ENCODE measurements around the gene PRDX3.
A peak's percentile ranks its signal among the peaks of the same experiment; 100 is the strongest.

PRDX3 gene

DNA sequence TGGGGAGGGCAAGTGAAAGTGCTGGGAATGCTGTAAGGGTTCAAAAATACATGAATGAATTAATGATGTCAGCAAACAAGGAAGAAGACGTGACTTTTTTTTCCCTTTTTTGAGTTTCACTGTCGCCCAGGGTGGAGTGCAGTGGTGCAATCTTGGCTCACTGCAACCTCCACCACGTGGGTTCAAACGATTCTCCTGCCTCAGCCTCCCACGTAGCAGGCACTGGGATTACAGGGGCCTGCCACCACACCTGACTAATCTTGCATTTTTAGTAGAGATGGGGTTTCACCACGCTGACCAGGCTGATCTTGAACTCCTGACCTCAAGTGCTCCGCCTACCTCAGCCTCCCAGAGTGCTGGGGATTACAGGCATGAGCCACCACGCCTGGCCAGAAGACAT is 44.7 kb downstream of the PRDX3 start:
- ATAC-seq: no peak
- no peak for TF ChIP-seq ARNTL (CRISPR knock-in tag; IDR thresholded peaks at IDR 0.05; ENCODE audit: borderline replicate concordance, low read depth)
- TF ChIP-seq ESRRG (CRISPR knock-in tag; IDR thresholded peaks at IDR 0.05): no peak
- no peak for TF ChIP-seq BACH2 (CRISPR knock-in tag; IDR thresholded peaks at IDR 0.05; ENCODE audit: borderline replicate concordance)
- no peak for TF ChIP-seq CSDC2 (CRISPR knock-in tag; IDR thresholded peaks at IDR 0.05)

DNA sequence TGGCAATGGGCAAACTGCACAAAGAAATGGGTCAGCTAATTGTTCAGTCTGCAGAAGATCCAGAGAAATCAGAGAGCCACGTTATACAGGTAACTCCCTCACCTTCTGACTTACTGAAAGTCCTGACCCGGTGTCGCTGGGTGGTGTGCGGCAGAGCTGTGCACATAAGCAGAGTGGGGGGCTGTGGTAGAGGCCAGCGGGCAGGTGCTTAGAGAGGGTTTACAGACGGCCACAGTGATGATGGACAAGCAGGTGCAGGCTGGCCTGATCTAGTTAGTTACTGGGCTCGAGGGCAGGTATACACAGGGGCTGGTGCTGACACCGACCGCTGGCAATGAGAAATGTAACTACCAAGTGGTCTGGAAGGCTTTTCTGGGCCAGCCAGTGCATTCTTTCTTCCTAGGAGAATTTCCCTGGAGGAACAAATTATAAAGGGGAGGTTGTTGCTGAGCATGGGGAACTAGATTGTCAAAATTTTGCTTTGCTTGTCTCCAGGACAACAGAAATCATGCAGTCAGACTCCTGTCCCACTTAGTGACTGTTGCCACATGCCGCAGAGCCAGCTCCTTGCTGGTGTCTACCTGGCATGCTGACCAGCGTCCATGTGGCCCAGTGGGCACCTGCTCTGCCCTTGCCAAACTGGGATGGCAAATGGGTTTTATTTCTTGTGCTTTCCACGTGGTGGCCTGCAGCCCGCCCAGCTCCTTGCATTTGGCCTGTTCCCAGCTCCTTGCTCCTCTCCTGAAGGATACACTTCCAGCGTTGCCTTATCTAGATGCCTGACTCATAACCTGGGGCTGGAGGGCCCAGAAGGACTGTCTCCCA is 45.9 kb downstream of the PRDX3 start:
- TF ChIP-seq, protein P1, sequence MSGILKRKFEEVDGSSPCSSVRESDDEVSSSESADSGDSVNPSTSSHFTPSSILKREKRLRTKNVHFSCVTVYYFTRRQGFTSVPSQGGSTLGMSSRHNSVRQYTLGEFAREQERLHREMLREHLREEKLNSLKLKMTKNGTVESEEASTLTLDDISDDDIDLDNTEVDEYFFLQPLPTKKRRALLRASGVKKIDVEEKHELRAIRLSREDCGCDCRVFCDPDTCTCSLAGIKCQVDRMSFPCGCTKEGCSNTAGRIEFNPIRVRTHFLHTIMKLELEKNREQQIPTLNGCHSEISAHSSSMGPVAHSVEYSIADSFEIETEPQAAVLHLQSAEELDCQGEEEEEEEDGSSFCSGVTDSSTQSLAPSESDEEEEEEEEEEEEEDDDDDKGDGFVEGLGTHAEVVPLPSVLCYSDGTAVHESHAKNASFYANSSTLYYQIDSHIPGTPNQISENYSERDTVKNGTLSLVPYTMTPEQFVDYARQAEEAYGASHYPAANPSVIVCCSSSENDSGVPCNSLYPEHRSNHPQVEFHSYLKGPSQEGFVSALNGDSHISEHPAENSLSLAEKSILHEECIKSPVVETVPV (CRISPR knock-in tag; IDR thresholded peaks at IDR 0.05): no peak
- no peak for TF ChIP-seq ZC3H10 (CRISPR knock-in tag; IDR thresholded peaks at IDR 0.05)
- no peak for TF ChIP-seq ZNF70 (CRISPR knock-in tag; IDR thresholded peaks at IDR 0.05)
- TF ChIP-seq, protein P2, sequence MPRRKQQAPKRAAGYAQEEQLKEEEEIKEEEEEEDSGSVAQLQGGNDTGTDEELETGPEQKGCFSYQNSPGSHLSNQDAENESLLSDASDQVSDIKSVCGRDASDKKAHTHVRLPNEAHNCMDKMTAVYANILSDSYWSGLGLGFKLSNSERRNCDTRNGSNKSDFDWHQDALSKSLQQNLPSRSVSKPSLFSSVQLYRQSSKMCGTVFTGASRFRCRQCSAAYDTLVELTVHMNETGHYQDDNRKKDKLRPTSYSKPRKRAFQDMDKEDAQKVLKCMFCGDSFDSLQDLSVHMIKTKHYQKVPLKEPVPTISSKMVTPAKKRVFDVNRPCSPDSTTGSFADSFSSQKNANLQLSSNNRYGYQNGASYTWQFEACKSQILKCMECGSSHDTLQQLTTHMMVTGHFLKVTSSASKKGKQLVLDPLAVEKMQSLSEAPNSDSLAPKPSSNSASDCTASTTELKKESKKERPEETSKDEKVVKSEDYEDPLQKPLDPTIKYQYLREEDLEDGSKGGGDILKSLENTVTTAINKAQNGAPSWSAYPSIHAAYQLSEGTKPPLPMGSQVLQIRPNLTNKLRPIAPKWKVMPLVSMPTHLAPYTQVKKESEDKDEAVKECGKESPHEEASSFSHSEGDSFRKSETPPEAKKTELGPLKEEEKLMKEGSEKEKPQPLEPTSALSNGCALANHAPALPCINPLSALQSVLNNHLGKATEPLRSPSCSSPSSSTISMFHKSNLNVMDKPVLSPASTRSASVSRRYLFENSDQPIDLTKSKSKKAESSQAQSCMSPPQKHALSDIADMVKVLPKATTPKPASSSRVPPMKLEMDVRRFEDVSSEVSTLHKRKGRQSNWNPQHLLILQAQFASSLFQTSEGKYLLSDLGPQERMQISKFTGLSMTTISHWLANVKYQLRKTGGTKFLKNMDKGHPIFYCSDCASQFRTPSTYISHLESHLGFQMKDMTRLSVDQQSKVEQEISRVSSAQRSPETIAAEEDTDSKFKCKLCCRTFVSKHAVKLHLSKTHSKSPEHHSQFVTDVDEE (CRISPR knock-in tag; IDR thresholded peaks at IDR 0.05): no peak
- no peak for TF ChIP-seq GLIS3 (CRISPR knock-in tag; IDR thresholded peaks at IDR 0.05)
- no peak for TF ChIP-seq RARB (CRISPR knock-in tag; IDR thresholded peaks at IDR 0.05)
- no peak for TF ChIP-seq CSDC2 (CRISPR knock-in tag; IDR thresholded peaks at IDR 0.05)
- TF ChIP-seq, protein P3, sequence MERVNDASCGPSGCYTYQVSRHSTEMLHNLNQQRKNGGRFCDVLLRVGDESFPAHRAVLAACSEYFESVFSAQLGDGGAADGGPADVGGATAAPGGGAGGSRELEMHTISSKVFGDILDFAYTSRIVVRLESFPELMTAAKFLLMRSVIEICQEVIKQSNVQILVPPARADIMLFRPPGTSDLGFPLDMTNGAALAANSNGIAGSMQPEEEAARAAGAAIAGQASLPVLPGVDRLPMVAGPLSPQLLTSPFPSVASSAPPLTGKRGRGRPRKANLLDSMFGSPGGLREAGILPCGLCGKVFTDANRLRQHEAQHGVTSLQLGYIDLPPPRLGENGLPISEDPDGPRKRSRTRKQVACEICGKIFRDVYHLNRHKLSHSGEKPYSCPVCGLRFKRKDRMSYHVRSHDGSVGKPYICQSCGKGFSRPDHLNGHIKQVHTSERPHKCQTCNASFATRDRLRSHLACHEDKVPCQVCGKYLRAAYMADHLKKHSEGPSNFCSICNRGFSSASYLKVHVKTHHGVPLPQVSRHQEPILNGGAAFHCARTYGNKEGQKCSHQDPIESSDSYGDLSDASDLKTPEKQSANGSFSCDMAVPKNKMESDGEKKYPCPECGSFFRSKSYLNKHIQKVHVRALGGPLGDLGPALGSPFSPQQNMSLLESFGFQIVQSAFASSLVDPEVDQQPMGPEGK (CRISPR knock-in tag; IDR thresholded peaks at IDR 0.05; ENCODE audit: borderline replicate concordance): no peak
- no peak for TF ChIP-seq ZFP3 (CRISPR knock-in tag; IDR thresholded peaks at IDR 0.05)
- TF ChIP-seq, protein P4, sequence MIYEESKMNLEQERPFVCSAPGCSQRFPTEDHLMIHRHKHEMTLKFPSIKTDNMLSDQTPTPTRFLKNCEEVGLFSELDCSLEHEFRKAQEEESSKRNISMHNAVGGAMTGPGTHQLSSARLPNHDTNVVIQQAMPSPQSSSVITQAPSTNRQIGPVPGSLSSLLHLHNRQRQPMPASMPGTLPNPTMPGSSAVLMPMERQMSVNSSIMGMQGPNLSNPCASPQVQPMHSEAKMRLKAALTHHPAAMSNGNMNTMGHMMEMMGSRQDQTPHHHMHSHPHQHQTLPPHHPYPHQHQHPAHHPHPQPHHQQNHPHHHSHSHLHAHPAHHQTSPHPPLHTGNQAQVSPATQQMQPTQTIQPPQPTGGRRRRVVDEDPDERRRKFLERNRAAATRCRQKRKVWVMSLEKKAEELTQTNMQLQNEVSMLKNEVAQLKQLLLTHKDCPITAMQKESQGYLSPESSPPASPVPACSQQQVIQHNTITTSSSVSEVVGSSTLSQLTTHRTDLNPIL (CRISPR knock-in tag; IDR thresholded peaks at IDR 0.05; ENCODE audit: low read depth): no peak
- TF ChIP-seq SNAI2 (CRISPR knock-in tag; IDR thresholded peaks at IDR 0.05): no peak
- TF ChIP-seq OSR1 (CRISPR knock-in tag; IDR thresholded peaks at IDR 0.05): no peak
- TF ChIP-seq PPARA (CRISPR knock-in tag; IDR thresholded peaks at IDR 0.05; ENCODE audit: borderline replicate concordance): no peak
- TF ChIP-seq ISL1 (CRISPR knock-in tag; IDR thresholded peaks at IDR 0.05): no peak
- TF ChIP-seq ESRRG (CRISPR knock-in tag; IDR thresholded peaks at IDR 0.05): no peak
- no peak for TF ChIP-seq ZFP30 (CRISPR knock-in tag; IDR thresholded peaks at IDR 0.05)
- no peak for TF ChIP-seq ZNF8 (CRISPR knock-in tag; IDR thresholded peaks at IDR 0.05)
- no peak for TF ChIP-seq ZNF565 (CRISPR knock-in tag; conservative IDR thresholded peaks at IDR 0.05; ENCODE audit: low read depth)
- no peak for ATAC-seq

DNA sequence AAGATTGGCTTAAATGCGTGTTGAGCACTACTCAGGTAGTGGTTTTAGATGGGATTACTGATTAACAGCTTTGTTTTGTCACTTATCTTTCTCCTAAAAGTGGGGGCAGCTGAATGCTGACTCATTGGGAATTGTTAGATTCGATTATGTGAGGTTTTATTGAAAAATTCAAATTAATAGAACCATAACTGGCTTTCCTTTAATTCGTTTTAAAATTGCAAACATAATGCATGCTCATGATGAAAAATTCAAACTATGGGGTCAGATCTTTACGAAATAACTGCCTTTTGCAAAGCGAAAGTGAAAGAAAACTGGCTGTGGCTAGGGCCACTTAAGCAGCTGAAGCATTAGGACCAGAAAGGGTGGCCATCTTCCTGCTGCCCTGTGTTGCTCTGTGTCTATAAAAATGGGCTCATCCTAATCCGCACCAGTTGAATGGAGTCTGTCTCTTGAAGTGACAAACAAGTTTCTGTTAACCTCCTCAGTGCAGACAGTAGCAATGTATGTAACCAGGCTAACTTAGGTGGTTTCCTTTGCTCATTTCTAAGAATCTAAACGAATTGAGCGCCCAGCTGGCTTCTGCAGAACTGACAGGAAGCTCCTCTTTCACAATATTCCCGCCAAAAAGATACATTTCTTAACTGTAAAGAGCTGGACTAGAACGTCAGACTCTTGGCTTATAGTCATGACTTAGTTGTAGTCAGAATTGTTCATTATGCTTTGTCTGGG is 46.9 kb downstream of the PRDX3 start:
- ATAC-seq: peak; percentile 52
- TF ChIP-seq, protein P2 (CRISPR knock-in tag; IDR thresholded peaks at IDR 0.05): no peak
- no peak for TF ChIP-seq ISL1 (CRISPR knock-in tag; IDR thresholded peaks at IDR 0.05)
- TF ChIP-seq, protein P5, sequence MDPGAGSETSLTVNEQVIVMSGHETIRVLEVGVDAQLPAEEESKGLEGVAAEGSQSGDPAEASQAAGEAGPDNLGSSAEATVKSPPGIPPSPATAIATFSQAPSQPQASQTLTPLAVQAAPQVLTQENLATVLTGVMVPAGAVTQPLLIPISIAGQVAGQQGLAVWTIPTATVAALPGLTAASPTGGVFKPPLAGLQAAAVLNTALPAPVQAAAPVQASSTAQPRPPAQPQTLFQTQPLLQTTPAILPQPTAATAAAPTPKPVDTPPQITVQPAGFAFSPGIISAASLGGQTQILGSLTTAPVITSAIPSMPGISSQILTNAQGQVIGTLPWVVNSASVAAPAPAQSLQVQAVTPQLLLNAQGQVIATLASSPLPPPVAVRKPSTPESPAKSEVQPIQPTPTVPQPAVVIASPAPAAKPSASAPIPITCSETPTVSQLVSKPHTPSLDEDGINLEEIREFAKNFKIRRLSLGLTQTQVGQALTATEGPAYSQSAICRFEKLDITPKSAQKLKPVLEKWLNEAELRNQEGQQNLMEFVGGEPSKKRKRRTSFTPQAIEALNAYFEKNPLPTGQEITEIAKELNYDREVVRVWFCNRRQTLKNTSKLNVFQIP (CRISPR knock-in tag; IDR thresholded peaks at IDR 0.05; ENCODE audit: borderline replicate concordance, low read depth): no peak
- no peak for TF ChIP-seq ZFP30 (CRISPR knock-in tag; IDR thresholded peaks at IDR 0.05)
- TF ChIP-seq, protein P1 (CRISPR knock-in tag; IDR thresholded peaks at IDR 0.05): no peak
- no peak for TF ChIP-seq BACH2 (CRISPR knock-in tag; IDR thresholded peaks at IDR 0.05; ENCODE audit: borderline replicate concordance)
- TF ChIP-seq GLIS3 (CRISPR knock-in tag; IDR thresholded peaks at IDR 0.05): no peak
- TF ChIP-seq RARB (CRISPR knock-in tag; IDR thresholded peaks at IDR 0.05): no peak
- no peak for TF ChIP-seq CSDC2 (CRISPR knock-in tag; IDR thresholded peaks at IDR 0.05)
- TF ChIP-seq PPARA (CRISPR knock-in tag; IDR thresholded peaks at IDR 0.05; ENCODE audit: borderline replicate concordance): no peak
- TF ChIP-seq OSR1 (CRISPR knock-in tag; IDR thresholded peaks at IDR 0.05): no peak
- TF ChIP-seq ESRRG (CRISPR knock-in tag; IDR thresholded peaks at IDR 0.05): no peak

Measured in SK-N-SH treated with all-trans-retinoic acid at 6 μM for 48 hours (cell line).